Stomach smooth muscle (tissue), 2 donors: ENCODE measurements around the gene PIGU.
A peak's percentile ranks its signal among the peaks of the same experiment; 100 is the strongest.
"Not testable (repeated sequence)": the region's sequence is repeated elsewhere in the genome, so short reads cannot be mapped to it uniquely, and the experiment has no call there.

ENCODE experiments used
- H3K27ac ChIP-seq: one replicate; pipeline ENCODE4 v1.7.0; 2013; ENCODE audit warnings: mild to moderate bottlenecking, low read length, inconsistent platforms
- H3K27me3 ChIP-seq, 2 donors: one replicate each; pipeline ENCODE4 v1.7.0; 2013; ENCODE audit warnings: low read length in 2 of 2; ENCODE audit not compliant: insufficient read depth in 2 of 2, control insufficient read depth in 1 of 2
- H3K36me3 ChIP-seq, 2 donors: one replicate each; pipeline ENCODE4 v1.7.0; 2013; ENCODE audit warnings: low read length in 2 of 2; ENCODE audit not compliant: control insufficient read depth in 2 of 2, insufficient read depth in 2 of 2
- H3K4me1 ChIP-seq: one replicate; pipeline ENCODE4 v1.7.0; 2013; ENCODE audit warnings: low read length; ENCODE audit not compliant: control insufficient read depth, insufficient read depth
- H3K4me3 ChIP-seq, 2 donors: one replicate each; pipeline ENCODE4 v1.7.0; 2013; ENCODE audit warnings: low read length in 2 of 2
- H3K9ac ChIP-seq, 2 donors: one replicate each; pipeline ENCODE4 v1.7.0; 2013; ENCODE audit warnings: low read length in 2 of 2, mild to moderate bottlenecking in 1 of 2
- H3K9me3 ChIP-seq, 2 donors: one replicate each; pipeline ENCODE4 v1.7.0; 2013; ENCODE audit warnings: low read length in 2 of 2; ENCODE audit not compliant: control insufficient read depth in 2 of 2
- donor health status: healthy.
- donor health status: Pancreatic carcinoma.

The PIGU gene

GRCh38 chr20:34676642-34677373, at the start of gene PIGU:
Gene PIGU, minus strand, starts transcription at chr20:34677092. Its CDS starts 7 bp downstream, at chr20:34677085.
- Histone ChIP-seq H3K9me3 (no peaks in the 10 kb centered on the region), H3K27me3 (no peaks in the 10 kb centered on the region), H3K9ac (peak within 1 kb of the TSS; percentile 61 to 73), H3K4me3 (peak within 1 kb of the TSS; percentile 79 to 84), H3K27ac (peak within 1 kb of the TSS; percentile 46), H3K36me3 (no peaks in the 10 kb centered on the region), H3K4me1 (peaks cover 4% of the 10 kb centered on the region)

- H3K36me3 ChIP-seq = peaks cover 26 to 30% of the 10 kb centered on the region in 2 donors
- H3K4me1 ChIP-seq = peaks cover 9% of the 10 kb centered on the region
- H3K9me3 ChIP-seq = no peaks in the 10 kb centered on the region
- H3K27ac ChIP-seq = no peak overlapping the region
- H3K9ac ChIP-seq = no peak overlapping the region
- H3K27me3 ChIP-seq = no peaks in the 10 kb centered on the region
- H3K4me3 ChIP-seq = no peak overlapping the region
Observed at GRCh38 chr20:34724172-34724571, 47.3 kb upstream of the PIGU start.

- not testable (repeated sequence) for H3K9ac ChIP-seq, H3K27ac ChIP-seq, H3K27me3 ChIP-seq, H3K4me1 ChIP-seq, H3K9me3 ChIP-seq, H3K4me3 ChIP-seq
- H3K36me3 ChIP-seq = peaks cover 30 to 33% of the 10 kb centered on the region in 2 donors
Observed at GRCh38 chr20:34722560-34722959, 45.7 kb upstream of the PIGU start.

GRCh38 chr20:34720266-34720665, 43.4 kb upstream of the PIGU start:
- H3K9me3 ChIP-seq = no peaks in the 10 kb centered on the region

GRCh38 chr20:34719242-34720017, 42.5 kb upstream of the PIGU start:
- not testable (repeated sequence) for H3K4me3 ChIP-seq, H3K9ac ChIP-seq, H3K4me1 ChIP-seq, H3K9me3 ChIP-seq, H3K27me3 ChIP-seq, H3K27ac ChIP-seq
- H3K36me3 ChIP-seq = peaks cover 25 to 26% of the 10 kb centered on the region in 2 donors

More at GRCh38 chr20:34720266-34720665, 43.4 kb upstream of the PIGU start:
- Histone ChIP-seq H3K9ac (no peak overlapping the region), H3K27ac (no peak overlapping the region), H3K27me3 (no peaks in the 10 kb centered on the region), H3K4me1 (peaks cover 9% of the 10 kb centered on the region), H3K4me3 (no peak overlapping the region), H3K36me3 (peaks cover 22 to 24% of the 10 kb centered on the region in 2 donors)

- H3K9me3 ChIP-seq = no peaks in the 10 kb centered on the region
- H3K27ac ChIP-seq = no peak overlapping the region
- H3K9ac ChIP-seq = no peak overlapping the region
- H3K4me1 ChIP-seq = peaks cover 15% of the 10 kb centered on the region
- H3K27me3 ChIP-seq = no peaks in the 10 kb centered on the region
- peaks cover 32% of the 10 kb centered on the region in 2 donors for H3K36me3 ChIP-seq
- no peak overlapping the region for H3K4me3 ChIP-seq
Observed at GRCh38 chr20:34717230-34718095, 40.6 kb upstream of the PIGU start.

GRCh38 chr20:34716921-34717229, 40.0 kb upstream of the PIGU start:
- Histone ChIP-seq H3K9ac (no peak overlapping the region), H3K4me3 (no peak overlapping the region), H3K27me3 (no peaks in the 10 kb centered on the region), H3K27ac (no peak overlapping the region), H3K4me1 (peaks cover 15% of the 10 kb centered on the region), H3K36me3 (peaks cover 33 to 34% of the 10 kb centered on the region in 2 donors), H3K9me3 (no peaks in the 10 kb centered on the region)

- Histone ChIP-seq H3K9ac (no peak overlapping the region), H3K27me3 (no peaks in the 10 kb centered on the region), H3K9me3 (no peaks in the 10 kb centered on the region), H3K4me3 (no peak overlapping the region), H3K27ac (no peak overlapping the region), H3K4me1 (peaks cover 21% of the 10 kb centered on the region), H3K36me3 (peaks cover 34 to 37% of the 10 kb centered on the region in 2 donors)
Observed at GRCh38 chr20:34715384-34715783, 38.5 kb upstream of the PIGU start.

GRCh38 chr20:34713944-34714515, 37.1 kb upstream of the PIGU start:
- not testable (repeated sequence) for H3K9me3 ChIP-seq, H3K4me3 ChIP-seq, H3K27me3 ChIP-seq, H3K27ac ChIP-seq, H3K9ac ChIP-seq
- Histone ChIP-seq H3K36me3 (peaks cover 34 to 37% of the 10 kb centered on the region in 2 donors), H3K4me1 (peaks cover 26% of the 10 kb centered on the region)

GRCh38 chr20:34713194-34713943, 36.5 kb upstream of the PIGU start:
- Histone ChIP-seq H3K4me3 (no peak overlapping the region), H3K9me3 (no peaks in the 10 kb centered on the region), H3K27ac (no peak overlapping the region), H3K4me1 (peaks cover 32% of the 10 kb centered on the region), H3K9ac (no peak overlapping the region), H3K27me3 (no peaks in the 10 kb centered on the region), H3K36me3 (peaks cover 32 to 37% of the 10 kb centered on the region in 2 donors)
